ENCODE results near the gene INPP5F. TPM values are rescaled to one million over a fixed set of nuclear protein-coding genes. Genes with fewer than 3 reads are reported as not detected.

INPP5F gene
- total and polyA plus RNA-seq, 2 of the 13 experiments (the other 11 are each of a cell fraction or from before 2014, with no cell fraction given), result 12.5 to 15.7 TPM

DNA sequence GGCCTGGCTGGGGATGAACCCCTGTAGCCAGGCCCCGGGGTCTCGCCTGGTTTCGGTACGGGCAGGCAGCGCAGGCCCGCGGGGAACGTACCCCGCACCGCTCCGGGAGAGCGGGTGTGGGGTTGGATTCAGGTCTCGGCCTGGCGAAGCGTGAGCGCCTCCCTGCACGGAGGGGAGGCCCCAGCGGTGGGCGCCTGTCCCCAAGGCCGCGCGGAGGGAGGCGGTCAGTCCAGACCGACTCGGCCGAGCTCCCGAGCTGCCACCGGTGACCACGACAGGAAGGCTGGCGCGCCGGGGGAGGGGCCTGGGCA lies 378 bp upstream of the INPP5F start (continued):
- TF ChIP-seq, protein P1, sequence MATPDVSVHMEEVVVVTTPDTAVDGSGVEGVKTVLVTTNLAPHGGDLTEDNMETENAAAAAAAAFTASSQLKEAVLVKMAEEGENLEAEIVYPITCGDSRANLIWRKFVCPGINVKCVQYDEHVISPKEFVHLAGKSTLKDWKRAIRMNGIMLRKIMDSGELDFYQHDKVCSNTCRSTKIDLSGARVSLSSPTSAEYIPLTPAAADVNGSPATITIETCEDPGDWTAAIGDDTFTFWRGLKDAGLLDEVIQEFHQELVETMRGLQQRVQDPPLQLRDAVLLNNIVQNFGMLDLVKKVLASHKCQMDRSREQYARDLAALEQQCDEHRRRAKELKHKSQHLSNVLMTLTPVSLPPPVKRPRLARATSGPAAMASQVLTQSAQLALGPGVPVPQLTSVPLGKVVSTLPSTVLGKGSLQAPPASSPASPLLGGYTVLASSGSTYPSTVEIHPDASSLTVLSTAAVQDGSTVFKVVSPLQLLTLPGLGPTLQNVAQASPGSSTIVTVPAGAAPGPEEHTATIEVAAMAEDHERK (CRISPR knock-in tag; IDR thresholded peaks at IDR 0.05; ENCODE audit: low read depth), result no peak
- no peak for TF ChIP-seq CEBPB (IDR thresholded peaks at IDR 0.05; ENCODE audit: borderline replicate concordance, low read depth, low read length)

DNA sequence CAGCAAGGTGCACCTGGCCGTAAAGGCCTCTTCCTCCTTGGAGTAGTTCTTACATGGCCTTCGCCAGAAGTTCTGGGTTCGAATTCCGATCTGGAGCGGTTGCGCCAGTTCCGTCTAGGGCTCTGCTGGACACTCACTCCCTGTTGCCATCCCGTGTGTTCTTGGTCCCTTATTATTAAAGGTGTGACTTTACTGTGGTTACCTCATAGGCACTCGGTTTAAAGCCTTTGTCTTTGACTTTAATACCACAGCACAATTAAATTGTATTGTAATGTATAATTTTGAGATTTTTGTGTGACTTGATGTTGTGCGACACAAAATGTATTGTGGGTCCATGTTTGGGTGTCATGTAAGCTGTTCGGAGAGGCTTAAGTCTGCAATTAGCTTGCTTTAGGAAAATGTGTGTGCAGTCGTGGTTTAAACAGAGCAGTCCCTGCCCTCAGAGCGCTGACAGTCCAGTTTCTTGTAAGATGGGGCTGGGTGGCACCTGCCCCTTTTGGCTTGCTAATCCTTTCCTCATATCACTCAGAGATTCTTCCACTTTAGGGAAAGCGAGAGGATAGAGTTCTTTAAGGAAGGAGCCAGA lies 919 bp downstream of the INPP5F start:
- Histone ChIP-seq H3K27ac (ENCODE audit: extremely low read length, insufficient read depth, low read length) (peak overlapping the region; percentile 75), H3K4me2 (ENCODE audit: low read depth, low read length) (peak overlapping the region; percentile 85), H3K79me2 (ENCODE audit: insufficient read depth, low read length) (peaks cover 37% of the 10 kb centered on the region), H3K27me3 (ENCODE audit: control insufficient read depth in 1 of 2, insufficient read depth in 2 of 2, low read length in 2 of 2) (no peaks in the 10 kb centered on the region; a peak in 1 of 5 replicates), H3K36me3 (replicated peaks in 1 of 2; ENCODE audit: control insufficient read depth in 1 of 2, insufficient read depth in 2 of 2, low read length in 2 of 2) (no peaks in the 10 kb centered on the region; a peak in 1 of 5 replicates), H3K9me3 (ENCODE audit: low read length) (no peaks in the 10 kb centered on the region), H2AFZ (ENCODE audit: low read length) (no peak overlapping the region), H3K4me1 (ENCODE audit: insufficient read depth, low read length) (peaks cover 50% of the 10 kb centered on the region), H3K9ac (ENCODE audit: insufficient read depth, low read depth, low read length) (peak overlapping the region; percentile 76), H4K20me1 (ENCODE audit: insufficient read depth, low read length) (no peaks in the 10 kb centered on the region), H3K4me3 (replicated peaks in 1 of 3; ENCODE audit: insufficient read depth in 1 of 3, low read depth in 2 of 3, low read length in 3 of 3) (peak overlapping the region; percentile 80 to 97 (median 88))
- CTCF ChIA-PET (ENCODE audit: low intra/inter-chr PET ratio, low total read pairs), result no interaction called here
- TF ChIP-seq NRL (CRISPR knock-in tag; IDR thresholded peaks at IDR 0.05; ENCODE audit: borderline replicate concordance) (peak; percentile 47; the same call in 1 of the 2 replicates), ATF7 (IDR thresholded peaks at IDR 0.05) (no peak), ATF7 (CRISPR knock-in tag; IDR thresholded peaks at IDR 0.05) (no peak), KMT2B (CRISPR knock-in tag; IDR thresholded peaks at IDR 0.05) (no peak), KAT7 (CRISPR knock-in tag; IDR thresholded peaks at IDR 0.05; ENCODE audit: borderline replicate concordance) (no peak), NR2F6 (IDR thresholded peaks at IDR 0.05) (no peak), NR2F6 (CRISPR knock-in tag; IDR thresholded peaks at IDR 0.05) (no peak), KDM5A (IDR thresholded peaks at IDR 0.05; ENCODE audit: borderline replicate concordance, low read length) (0 out of 2 replicates have a peak, but pooled peaks have one; percentile 1), TGIF2 (CRISPR knock-in tag; IDR thresholded peaks at IDR 0.05) (0 out of 2 replicates have a peak, but pooled peaks have one; percentile 21)
- TF ChIP-seq, protein P2, sequence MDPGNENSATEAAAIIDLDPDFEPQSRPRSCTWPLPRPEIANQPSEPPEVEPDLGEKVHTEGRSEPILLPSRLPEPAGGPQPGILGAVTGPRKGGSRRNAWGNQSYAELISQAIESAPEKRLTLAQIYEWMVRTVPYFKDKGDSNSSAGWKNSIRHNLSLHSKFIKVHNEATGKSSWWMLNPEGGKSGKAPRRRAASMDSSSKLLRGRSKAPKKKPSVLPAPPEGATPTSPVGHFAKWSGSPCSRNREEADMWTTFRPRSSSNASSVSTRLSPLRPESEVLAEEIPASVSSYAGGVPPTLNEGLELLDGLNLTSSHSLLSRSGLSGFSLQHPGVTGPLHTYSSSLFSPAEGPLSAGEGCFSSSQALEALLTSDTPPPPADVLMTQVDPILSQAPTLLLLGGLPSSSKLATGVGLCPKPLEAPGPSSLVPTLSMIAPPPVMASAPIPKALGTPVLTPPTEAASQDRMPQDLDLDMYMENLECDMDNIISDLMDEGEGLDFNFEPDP (CRISPR knock-in tag; conservative IDR thresholded peaks at IDR 0.05), result 0 out of 2 replicates have a peak, but pooled peaks have one; percentile 77
- TF ChIP-seq, protein P3, sequence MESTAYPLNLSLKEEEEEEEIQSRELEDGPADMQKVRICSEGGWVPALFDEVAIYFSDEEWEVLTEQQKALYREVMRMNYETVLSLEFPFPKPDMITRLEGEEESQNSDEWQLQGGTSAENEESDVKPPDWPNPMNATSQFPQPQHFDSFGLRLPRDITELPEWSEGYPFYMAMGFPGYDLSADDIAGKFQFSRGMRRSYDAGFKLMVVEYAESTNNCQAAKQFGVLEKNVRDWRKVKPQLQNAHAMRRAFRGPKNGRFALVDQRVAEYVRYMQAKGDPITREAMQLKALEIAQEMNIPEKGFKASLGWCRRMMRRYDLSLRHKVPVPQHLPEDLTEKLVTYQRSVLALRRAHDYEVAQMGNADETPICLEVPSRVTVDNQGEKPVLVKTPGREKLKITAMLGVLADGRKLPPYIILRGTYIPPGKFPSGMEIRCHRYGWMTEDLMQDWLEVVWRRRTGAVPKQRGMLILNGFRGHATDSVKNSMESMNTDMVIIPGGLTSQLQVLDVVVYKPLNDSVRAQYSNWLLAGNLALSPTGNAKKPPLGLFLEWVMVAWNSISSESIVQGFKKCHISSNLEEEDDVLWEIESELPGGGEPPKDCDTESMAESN (CRISPR knock-in tag; conservative IDR thresholded peaks at IDR 0.05), result peak; percentile 62; the same call in 1 of the 2 replicates
- DNase-seq (ENCODE audit: low spot score) (no peak), FAIRE-seq (no peak), ATAC-seq (no peak)
- in situ Hi-C loops (cut with HindIII; ENCODE audit: extremely low pct_ligation_motif_present, low pct_unique_long_range_greater_than_20kb), result no loop called here
- 34% methylated on average over 14 of the region's 14 CpGs for WGBS (ENCODE audit: low lambda C conversion rate)
- BruUV-seq (replicated peaks), result no TSS peak
- POLR2A ChIA-PET, result interaction anchor here (0.5 to 3.4 kb wide), 8 partner anchors 8 to 238 kb away, joined by 3 to 30 read pairs (median 9); partner anchors contain the start of genes MCMBP and SEC23IP
- intact Hi-C loops (cut with micrococcal nuclease; ENCODE audit: unreplicated experiment), result loop anchor here (10.0 kb wide), 1 partner anchor 132 kb away; the partner anchor contains the start of gene TIAL1
